Endometrial microvascular endothelial cells (primary cell): ENCODE data around the gene GREB1L. TPM values are rescaled to one million over a fixed set of nuclear protein-coding genes. Genes with fewer than 3 reads are reported as not detected.

ENCODE experiments used
- in situ Hi-C: cut with HindIII; loops from 2 replicates; pipeline ENCODE4 v1.10.0; 2017; ENCODE audit warnings: low sequenced_read_pairs, low pct_unique_long_range_greater_than_20kb; ENCODE audit errors: inconsistent ontology term
- total RNA-seq: library from RNA; depleted of rRNA; stranded (reverse); fragments of >200 nt; gene quantifications from one replicate; pipeline ENCODE4 v1.2.3, GENCODE V29; 2015; ENCODE audit errors: inconsistent ontology term

The GREB1L gene
- total RNA-seq, 1 donor from 2014 or later, result under 0.01 TPM

DNA sequence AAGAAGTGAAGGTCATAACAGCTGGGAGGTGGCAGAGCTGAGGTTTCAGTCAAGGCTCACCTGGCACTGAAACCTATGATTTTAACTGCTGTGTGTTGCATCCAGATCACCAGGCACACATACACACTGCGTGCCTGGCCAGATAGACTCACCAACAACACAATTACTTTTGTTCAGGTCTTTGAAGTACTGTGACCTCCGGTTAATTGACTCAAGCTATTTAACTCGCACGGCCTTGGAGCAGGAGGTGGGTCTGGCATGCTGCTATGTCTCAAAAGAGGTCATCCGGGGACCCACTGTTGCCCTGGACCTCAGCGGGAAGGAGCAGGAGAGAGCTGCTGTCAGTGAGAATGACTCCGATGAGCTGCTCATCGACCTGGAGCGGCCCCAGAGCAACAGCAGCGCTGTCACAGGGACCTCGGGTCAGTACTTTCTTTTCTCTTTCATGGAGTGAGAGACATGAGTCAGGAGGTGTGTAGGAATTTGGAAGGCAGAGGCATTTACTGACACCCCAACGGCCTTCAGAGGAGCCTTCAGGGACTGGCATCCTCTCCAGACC is 254.3 kb downstream of the GREB1L start:
- in situ Hi-C loops, result no loop called here

DNA sequence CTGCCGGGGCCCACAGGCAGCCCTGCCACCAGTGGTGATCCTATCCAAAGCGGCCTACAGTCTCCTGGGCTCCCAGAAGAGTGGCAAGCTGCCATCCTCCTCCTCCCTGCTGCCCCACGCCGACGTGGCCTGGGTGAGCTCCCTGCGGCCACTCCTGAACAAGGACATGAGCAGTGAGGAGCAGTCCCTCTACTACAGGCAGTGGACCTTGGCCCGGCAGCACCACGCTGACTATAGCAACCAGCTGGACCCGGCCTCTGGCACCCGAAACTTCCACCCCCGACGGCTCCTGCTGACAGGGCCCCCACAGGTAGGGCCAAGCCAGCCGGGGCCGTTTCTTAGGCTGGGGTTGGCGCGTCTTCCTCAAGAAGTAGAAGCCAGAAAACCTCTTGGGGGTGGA is 258.0 kb downstream of the GREB1L start:
- in situ Hi-C loops, result no loop called here

DNA sequence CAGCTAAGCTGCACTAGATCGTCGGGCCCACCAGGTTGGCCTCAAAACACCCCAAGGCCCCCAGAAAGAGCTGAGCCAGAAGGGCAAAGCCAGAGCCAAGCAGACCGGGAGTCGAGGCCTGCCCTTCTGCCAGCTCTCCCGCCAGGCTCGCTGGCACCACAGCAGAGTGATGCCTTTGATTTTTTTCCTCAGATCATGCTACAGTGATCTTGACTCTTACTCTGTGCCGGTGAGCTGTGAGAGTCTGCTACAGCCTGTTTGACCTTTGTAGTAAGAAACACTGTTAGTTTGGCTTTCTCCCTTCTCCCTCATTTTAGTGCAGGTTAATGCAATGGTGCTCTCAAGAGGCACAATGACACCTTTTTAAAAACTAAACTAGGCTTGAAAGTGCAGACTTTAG is 260.6 kb downstream of the GREB1L start:
- in situ Hi-C loops, result no loop called here

DNA sequence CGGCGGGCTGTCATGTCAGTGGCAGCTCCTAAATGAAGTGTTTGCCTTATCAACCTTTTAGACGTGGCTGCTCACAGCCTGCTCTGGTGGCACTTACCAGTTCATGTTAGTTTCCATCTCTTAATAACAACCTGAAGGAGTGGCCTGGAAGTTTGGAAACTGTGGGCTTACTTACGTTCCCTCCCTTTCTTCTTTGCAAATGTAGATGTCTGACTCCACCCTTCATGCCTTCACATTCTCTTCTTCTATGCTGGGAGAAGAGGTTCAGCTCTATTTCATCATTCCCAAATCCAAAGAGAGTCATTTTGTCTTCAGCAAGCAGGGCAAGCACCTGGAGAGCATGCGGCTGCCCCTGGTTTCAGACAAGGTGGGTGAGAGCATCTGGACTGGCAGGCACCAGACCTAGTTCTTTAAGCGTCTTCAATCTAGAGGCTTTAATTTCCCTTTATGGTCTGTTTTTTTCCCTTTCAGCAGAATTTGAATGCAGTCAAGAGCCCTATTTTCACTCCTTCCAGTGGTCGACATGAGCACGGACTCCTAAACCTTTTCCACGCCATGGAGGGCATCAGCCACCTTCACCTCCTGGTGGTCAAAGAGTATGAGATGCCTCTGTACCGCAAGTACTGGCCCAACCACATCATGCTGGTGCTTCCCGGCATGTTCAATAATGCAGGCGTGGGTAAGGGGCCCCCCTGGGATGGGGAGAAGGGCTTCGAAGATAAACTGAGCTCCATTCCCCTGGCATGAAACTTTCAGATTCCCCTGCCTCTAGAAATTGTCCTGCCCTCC is 266.1 kb downstream of the GREB1L start:
- in situ Hi-C loops, result no loop called here

DNA sequence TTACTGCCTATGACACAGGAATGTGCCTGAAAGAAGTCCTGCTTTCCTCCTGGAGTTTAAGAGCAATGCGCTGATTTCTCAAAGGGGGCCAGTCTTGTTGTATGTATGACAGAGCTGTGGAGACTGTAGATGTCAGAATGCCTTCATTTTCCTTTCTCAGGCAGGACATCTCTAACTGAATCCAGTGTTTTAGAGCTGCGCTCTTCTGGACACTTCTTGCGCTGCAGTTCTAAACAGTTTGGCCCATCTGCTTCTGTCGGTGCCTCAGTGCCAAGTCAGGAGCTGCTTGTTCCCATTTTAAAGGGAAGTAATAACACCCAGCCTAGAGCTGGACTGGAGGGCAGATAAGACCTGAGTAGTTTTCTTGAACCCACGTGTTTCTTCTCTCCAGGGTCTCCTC is 267.0 kb downstream of the GREB1L start:
- in situ Hi-C loops, result no loop called here

DNA sequence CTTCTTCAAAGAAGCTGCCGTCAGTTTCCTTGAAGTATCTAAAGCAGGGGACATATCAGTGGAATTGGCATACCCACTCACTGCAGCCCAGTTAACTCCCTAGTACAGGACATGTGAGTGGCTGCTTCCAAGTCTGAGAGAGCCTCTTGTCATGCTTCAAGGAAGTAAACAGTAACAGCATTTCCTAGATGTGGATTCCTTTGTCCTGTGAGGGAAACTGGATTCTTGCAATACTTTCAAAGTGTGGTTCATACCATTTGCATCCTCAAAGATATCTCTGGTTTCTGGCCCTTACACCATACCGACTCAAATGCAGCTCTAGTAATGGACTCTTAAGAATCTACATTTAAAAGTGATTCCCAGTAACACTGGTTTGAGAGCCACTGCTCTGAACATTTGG is 271.3 kb downstream of the GREB1L start:
- in situ Hi-C loops, result no loop called here

DNA sequence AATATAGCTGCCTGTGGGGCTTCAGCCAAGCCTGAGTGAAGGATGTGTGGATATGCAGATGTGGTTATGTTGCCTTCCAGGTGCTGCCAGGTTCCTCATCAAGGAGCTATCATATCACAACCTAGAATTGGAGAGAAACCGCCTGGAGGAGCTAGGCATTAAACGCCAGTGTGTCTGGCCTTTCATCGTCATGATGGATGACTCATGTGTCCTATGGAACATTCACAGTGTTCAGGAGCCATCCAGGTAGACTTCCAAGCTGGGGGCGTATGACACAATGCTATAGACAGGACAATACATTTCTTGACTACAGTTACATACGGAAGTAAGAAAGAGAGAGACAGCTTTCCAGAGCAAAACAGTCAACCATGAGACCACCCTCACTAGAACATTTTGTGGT is 271.7 kb downstream of the GREB1L start:
- in situ Hi-C loops, result no loop called here

DNA sequence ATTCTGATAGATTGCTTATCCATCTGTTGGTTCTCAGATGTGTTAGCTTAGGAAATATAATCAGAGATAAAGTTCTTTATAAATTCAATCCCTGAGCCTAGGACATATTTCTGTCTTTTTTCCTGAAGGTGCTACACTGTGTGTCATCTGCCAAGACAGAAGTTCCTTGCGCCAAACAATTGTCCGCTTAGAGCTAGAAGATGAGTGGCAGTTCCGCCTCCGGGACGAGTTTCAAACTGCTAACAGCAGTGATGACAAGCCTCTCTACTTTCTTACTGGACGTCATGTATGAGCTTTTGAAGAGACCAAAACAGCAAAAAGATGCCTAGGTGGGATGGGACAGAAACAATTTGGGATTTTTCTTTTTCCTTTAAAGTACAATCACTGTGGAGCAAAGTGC is 280.5 kb downstream of the GREB1L start:
- in situ Hi-C loops, result no loop called here

DNA sequence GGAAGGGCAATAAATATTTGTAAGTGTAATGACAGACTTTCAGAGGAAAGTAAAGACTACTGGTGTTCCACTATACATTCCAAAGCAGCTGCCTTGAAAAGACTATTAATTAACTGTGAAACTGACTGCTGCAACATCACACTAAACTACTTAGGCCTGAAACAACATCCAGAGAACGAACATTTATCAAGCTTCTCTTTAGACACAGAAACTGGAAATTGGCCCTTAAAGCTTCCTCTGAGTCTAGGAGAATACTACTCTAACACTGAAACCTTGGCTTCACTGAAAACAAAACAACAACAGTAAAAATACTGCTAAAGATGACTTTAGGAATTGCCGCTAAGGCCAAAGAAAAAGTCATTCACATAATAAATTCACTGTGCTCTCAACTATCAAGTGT is 283.9 kb downstream of the GREB1L start:
- in situ Hi-C loops, result no loop called here

DNA sequence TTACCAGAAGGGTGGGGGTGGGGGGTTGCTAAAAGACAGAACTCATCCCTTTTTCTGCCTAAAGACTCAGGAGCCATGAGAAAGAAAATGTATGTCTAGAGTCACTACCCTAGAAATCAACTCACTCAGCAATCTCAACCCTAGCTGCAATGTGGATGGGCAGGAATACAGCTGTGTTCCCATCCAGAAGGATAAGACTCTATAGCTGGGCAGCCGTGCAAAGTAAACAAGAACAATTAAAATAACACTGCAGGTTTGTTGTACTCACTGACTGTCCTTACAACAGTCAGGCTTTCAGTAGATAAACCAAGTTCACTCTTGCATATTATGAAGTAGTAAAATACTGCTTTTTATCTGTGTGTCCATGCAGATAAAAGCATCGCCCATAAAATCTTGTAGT is 284.4 kb downstream of the GREB1L start:
- in situ Hi-C loops, result no loop called here

DNA sequence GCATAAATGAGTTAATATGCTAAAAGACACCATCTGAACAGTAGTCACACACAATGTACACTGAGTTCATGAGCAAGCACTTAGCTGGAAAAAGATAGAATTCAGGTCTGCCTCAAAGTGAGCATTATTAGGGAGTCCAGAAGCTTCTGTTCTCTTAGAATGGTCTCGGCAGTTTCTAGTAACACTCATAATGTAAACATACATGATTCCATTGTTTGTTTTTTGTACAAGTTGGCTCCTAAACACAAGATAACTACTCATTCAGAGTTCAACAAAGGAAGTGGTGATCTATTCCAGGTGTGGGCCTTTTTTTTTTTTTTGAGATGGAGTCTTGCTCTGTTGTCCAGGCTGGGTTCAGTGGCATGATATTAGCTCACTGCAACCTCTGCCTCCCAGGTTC is 292.3 kb downstream of the GREB1L start:
- in situ Hi-C loops, result no loop called here

DNA sequence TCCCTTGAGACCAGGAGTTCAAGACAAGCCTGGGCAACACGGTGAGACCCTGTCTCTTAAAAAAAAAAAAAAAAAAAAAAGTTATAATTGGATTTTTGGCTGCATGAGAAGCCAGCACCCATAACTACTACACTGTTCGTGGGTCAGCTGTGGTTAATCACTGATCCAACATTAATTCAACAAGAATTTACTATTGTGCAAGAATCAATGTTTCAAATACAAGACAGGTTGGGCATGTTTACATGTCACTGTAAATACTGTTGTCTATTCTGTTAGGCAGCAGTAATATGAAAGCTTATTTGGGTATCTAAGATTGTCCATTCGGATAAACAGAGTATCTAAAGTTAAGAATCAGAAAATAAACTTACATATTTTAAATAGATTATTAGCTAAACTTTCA is 296.2 kb downstream of the GREB1L start:
- in situ Hi-C loops, result no loop called here

DNA sequence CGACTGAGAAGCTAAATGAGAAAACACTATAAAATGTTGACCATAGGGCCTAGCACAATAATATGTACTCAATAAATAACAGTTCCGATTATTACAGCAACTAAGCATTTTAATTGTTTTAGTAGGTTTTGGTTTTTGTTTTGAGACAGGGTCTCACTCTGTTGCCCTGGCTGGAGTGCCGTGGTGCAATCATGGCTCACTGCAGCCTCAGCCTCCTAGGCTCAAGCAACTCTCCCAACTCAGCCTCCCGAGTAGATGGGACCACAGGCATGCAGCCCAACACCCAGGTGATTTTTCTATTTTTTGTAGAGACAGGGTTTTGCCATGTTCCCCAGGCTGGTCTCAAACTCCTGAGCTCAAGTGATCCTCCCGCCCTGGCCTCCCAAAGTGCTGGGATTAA is 304.4 kb downstream of the GREB1L start:
- in situ Hi-C loops, result no loop called here

DNA sequence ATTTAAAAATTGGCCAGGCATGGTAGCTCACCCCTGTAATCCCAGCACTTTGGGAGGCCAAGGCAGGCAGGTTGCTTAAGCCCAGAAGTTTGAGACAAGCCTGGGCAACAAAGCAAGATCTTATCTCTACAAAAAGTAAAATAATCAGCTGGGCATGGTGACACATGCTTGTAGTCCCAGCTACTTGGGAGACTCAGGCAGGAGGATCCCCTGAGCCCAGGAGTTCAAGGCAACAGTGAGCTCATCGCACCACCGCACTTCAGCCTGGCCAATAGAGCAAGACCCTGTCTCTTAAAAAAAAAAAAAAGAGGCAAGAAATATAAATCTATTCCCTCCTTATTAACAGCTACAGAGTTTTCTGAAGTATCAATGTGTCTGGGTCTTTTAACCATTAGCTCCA is 306.6 kb downstream of the GREB1L start:
- in situ Hi-C loops, result no loop called here

DNA sequence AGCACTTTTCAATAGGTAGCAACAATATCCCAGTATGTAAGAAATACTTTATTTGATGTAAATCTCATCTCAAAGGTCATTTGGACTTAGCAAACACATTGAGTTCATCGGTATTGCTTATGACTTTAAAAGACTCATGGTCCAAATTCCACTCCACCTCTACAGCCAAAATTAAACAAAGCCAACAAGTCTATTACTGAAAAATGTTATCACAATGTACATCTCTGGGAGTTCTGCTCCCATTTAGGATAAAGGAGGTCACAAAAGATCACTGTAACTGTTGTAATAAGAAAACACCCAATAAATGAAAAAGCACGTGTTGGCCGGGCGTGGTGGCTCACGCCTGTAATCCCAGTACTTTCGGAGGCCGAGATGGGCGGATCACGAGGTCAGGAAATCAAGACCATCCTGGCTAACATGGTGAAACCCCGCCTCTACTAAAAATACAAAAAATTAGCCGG is 308.5 kb downstream of the GREB1L start:
- in situ Hi-C loops, result no loop called here

DNA sequence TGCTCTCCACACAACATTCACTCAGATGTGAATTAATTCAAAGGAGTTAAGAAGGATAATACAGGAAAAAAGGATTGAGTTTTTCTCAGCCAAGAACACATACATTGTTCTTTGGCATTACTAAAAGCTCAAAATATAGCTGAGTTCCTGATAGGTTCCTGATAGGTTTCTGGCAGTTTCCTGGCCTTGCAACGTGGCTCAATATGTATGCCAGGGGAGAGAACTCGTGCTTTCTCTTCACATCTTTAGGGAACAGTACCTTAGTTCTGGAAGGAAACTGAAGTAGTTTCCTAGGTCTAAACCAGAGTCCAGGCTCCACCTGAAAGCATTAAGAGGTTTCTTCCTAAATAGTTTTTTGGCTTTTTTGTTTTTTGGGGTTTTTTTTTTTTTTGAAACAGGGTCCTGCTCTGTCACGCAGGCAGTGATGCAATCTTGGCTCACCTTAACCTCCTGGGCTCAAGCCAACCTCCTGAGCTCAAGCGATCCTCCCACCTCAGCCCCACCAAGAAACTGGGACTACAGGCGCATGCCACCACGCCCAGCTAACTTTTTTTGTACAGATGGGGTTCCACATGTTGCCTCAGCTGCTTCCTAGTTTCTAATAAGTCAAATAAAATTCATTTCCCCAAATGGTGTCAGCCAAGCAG is 315.7 kb downstream of the GREB1L start:
- in situ Hi-C loops, result no loop called here

DNA sequence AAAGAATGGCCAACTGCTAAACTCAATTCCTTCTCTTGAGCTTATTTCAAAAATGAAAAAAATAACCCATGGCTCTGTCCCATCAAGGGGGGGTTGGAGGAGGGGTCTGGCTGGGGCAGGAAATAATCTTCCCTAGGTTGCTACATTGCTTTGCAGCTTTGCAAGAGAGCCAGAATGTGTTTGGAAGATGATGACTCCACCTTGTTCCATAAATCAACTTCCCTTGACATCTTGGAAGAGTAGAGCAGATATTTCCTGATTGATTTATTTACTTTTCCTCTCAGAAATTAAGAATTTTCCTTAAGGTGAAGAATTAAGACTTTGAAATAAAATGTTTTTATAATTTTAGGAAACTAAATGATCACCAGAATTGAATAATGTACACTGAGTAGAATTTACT is 317.2 kb downstream of the GREB1L start:
- in situ Hi-C loops, result no loop called here

DNA sequence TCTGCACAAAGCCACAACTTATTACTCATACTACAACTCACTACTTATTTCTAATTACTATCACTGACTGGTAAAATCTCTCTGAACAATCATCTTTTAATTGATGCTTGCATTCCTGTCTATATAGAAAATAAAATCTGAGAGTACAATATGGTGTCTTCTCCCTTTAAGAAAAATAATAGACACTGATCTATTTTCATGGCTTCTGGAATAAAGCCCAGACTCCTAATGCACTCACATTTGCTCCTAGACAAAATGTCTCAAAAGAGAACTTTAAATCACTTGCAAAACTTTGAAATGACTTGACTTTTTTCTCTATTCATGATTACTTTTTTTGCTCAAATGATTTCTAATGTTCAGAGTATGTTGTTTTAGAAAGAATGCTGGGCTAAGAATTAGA is 329.7 kb downstream of the GREB1L start:
- in situ Hi-C loops, result no loop called here
